Measurements from ENCODE around the gene REEP2.
"Not testable (repeated sequence)": the region's sequence is repeated elsewhere in the genome, so short reads cannot be mapped to it uniquely, and the experiment has no call there.

Gene REEP2

DNA sequence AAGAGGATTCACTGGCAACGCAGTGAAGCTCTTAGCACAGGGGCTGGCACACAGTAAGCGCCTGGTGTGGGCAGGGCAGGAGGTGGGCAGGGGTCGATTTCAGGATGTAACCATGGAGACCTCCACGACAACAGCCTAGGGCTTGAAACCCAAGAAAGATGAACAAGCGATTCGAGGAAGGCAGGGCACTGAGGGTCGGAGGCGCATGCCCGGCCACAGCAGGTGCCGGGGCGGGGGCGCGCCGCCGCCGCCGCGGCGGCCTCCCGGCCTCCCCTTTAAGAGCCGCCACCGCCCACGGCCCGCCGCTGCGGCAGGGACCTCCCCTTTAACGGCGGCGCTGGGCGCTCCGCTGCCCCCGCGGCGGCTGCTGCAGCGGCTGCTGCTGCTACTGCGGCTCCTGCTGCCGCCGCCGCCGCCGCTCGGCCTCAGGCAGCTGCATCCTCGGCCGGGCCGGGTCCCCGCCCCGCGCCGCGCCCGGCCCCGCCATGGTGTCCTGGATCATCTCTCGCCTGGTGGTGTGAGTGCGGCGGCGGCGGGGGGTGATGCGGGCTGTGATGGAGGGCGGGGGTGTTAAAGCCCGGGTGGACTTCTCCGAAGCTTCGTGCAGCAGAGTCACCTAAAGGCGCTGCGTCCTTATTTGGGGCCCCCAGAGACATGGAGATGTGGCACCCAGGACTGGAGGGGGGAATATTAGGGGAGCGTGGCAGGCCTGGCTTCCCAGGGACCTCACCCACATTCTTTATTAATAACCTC is at the start of gene REEP2:
Gene REEP2, plus strand, starts transcription at position 334 of the 753 bp plus-strand sequence. Its CDS starts 152 bp downstream, at position 486.
- peak; percentile 82 for DNase-seq

DNA sequence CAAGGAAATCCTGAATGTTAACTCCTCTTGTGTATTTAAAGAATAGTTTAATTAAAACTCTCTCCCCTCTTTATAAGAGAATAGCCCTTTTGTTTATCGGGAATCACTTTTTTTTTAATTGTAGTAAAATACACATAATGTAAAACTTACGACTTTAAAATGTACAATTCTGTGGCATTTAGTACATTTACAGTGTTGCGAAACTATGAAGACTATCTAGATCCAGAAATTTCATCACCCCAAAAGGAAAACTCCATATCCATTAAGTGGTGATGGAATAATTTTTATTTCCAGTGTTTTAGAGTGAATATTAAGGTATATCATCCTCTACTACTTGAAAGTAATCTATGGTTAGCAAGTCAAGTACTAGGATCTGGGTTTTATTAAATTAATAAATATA is 49.5 kb upstream of the REEP2 start:
- no peak for DNase-seq

- DNase-seq = not testable (repeated sequence)
These were observed 48.9 kb upstream of the REEP2 start for GRCh38 chr5:138389911-138390310.

DNA sequence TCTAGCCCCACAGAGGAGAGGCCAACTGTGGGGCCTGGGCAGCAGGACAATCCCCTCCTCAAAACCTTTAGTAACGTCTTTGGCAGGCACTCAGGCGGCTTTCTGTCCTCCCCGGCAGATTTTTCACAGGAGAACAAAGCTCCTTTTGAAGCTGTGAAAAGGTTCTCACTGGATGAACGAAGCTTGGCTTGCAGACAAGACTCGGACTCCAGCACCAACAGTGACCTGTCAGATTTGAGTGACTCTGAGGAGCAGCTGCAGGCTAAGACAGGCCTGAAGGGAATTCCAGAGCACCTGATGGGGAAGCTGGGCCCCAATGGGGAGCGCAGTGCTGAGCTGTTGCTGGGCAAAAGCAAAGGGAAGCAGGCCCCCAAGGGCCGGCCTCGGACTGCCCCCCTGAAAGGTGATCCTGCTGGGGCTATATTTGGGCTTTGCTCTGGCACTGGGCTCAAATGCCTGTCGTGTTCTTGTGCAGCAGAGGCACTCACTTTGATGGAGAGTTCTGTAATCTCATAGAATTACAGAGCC is 46.9 kb upstream of the REEP2 start:
- no peak for DNase-seq

GRCh38 chr5:138402640-138403039 is 36.2 kb upstream of the REEP2 start:
- DNase-seq = no peak

DNA sequence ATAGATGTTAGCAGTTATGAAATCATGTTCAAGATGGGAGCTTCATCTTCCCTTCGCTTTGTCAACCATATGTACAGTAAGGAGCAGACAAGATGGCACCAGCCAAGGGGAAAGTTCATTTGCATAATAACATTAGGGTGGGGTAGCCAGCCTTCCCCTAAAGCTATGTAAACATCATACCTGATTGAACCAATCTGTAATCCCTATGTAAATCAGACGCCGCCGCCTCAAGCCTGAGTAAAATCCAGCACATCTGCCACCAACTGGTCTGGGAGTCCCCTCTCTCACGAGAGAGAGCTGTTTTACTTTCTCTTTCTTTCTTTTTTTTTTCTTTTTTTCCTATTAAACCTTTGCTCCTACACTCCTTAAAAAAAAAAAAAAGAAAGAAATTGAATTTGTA is 30.8 kb upstream of the REEP2 start:
- DNase-seq = peak; percentile 32

DNA sequence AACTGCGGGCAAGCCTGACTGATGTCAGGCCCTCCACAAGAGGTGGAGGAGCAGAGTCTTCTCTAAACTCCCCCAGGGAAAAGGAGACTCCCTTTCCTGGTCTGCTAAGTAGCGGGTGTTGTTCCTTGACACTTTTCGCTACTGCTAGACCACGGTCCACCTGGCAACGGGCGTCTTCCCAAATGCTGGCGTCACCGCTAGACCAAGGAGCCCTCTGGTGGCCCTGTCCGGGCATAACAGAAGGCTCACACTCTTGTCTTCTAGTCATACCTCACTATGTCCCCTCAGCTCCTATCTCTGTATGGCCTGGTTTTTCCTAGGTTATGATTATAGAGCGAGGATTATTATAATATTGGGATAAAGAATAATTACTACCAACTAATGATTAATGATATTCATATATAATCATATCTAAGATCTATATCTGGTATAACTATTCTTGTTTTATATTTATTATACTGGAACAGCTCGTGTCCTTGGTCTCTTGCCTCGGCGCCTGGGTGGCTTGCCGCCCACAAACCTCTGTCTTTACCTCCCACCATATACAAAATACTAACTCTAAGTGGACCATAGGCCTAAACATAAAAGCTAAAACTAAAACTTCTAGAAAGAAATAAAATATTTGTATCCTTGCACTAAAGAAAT is 27.7 kb upstream of the REEP2 start:
- DNase-seq = peak; percentile 52

GRCh38 chr5:138418444-138418843 is 20.4 kb upstream of the REEP2 start:
- no peak for DNase-seq

DNA sequence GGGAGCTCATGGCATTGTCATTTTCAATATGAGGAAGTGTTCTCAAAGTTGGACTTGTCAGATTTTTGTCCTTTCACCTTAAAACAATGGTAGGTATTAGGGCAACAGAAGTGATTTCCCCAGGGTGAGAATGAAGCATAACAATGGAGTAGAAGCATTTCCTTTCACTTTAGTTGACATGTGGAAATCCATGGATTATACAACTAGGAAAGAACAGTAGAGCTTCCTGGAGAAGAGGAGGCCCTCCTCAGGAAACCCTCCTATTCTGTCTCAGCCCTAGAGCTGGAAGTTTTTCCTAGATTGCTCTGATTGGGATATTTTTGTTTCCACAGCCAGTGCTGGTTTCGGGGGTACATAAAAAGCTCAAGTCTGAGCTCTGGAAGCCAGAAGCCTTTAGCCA is 13.8 kb upstream of the REEP2 start:
- DNase-seq = no peak

DNA sequence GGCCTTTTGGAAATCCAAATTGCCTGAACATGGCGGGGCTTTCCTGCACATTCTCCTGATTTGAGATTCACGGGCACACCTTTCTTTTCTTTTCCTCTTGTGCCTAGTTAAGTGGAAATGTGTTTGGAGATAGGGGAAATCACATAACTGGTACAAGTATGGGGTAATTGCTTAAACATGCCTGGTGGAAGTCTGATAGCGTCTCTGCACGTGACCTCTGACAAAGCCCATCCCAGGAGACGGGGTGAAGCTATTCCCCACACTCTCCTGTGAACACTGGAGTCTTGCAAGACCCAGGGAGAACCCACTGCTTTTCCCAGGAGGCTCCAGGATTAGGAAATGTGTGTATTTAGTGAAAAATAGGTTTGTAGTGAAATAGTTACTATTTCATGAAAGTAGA is 2.9 kb upstream of the REEP2 start:
- DNase-seq = no peak

DNA sequence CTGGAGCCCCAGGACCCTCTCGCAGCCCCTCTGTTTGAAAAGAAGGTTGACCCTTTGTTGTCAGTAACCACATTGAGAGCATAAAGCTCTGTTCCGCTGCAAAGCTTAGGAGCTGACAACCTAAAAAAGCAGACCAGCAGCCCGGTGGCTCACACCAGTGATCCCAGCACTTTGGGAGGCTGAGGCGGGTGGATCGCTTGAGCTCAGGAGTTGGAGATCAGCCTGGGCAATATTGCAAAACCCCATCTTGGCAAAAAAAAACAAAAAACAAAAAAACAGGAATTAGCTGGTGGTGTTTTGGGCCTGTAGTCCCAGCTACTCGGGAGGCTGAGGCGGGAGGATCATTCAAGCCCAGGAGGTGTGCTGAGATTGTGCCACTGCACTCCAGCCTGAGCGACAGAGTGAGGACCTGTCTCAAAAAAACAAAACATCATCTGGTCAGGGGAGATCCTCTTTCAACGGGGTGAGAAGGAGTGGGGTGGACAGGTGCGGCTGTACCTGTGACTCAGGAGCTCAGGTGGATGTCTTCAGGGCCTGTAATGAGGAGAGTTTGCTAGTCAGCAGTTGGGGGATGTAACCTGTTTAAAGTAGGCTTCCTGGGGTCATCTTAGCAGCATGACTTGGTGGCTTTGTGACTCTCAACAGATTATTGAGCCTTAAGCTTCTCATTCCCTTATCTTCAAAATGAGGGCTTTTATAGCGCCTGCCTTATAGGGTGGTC is 694 bp upstream of the REEP2 start:
- no peak for DNase-seq

DNA sequence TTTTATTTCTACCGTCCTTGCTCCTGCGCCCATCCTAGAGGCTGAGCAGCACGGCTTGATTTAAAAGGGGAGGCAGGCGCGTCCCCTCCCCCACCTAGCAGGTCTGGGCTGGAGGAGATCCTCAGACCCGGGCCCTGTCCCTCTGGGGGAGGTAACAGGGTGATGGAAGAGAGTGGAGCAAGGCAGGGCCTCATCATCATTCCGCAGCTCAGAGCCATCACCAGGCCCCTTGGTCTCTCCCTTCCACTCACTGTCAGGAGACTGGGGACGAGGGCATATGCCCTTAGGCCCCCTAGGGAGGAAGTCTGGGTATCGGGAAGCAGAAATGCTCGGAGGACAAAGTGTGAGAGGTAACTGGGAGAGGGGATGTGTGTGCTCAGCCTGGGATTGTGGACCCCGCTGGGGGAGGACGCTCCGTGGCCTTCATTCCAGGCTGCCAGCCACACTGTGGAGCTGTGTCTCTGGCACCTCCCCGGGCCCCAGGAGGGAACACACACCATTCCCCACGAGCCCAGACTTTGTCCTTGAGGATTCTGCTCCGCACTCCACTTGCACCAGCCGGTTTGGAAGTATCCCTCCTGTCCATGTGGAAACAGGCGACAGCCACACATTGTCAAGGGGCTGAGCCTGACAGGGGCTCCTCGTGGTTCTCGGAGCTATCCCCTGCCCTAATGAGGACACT is 761 bp downstream of the REEP2 start:
- DNase-seq = no peak

- DNase-seq = no peak
These were observed 1.6 kb downstream of the REEP2 start for GRCh38 chr5:138440159-138441073.

GRCh38 chr5:138441221-138441620 is 2.4 kb downstream of the REEP2 start:
- DNase-seq = no peak

- DNase-seq = no peak
These were observed 5.4 kb downstream of the REEP2 start for GRCh38 chr5:138444078-138444773.

GRCh38 chr5:138444774-138445546 is 6.1 kb downstream of the REEP2 start:
- DNase-seq = no peak

DNA sequence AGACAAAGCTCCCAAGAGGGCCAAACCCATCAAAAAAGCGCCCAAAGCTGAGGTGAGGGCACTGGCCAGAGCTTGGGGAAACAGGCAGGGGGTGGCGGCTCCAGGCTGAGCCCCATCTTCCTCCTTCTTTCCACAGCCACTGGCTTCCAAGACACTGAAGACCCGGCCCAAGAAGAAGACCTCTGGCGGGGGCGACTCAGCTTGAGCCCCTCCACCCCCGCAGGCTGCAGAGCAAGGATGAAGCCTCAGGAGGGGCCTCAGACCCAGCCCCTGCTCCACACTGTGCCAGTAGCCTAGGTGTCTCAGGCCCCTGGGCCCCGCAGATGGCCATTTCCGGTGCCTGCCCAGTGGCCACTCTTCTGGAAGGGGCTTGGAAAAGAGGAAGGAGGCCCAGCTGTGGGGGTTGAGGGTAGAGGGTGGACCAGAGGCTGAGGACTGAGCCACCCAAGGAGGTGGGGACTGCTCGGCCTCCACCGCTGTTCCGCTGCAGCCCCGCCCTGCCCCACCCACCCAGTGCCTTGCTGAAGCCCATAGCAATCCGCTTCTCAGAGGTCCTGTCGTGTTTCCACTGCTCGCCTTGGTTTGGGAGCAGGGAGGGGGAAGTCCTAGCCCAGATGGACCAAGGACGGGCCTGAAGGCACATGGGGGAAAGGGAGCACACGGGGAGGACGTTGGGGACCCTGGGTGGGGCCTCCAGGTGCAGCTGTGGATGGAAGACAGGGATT is 6.9 kb downstream of the REEP2 start:
- no peak for DNase-seq

- DNase-seq = no peak
These were observed 9.2 kb downstream of the REEP2 start for GRCh38 chr5:138448070-138448469.

DNA sequence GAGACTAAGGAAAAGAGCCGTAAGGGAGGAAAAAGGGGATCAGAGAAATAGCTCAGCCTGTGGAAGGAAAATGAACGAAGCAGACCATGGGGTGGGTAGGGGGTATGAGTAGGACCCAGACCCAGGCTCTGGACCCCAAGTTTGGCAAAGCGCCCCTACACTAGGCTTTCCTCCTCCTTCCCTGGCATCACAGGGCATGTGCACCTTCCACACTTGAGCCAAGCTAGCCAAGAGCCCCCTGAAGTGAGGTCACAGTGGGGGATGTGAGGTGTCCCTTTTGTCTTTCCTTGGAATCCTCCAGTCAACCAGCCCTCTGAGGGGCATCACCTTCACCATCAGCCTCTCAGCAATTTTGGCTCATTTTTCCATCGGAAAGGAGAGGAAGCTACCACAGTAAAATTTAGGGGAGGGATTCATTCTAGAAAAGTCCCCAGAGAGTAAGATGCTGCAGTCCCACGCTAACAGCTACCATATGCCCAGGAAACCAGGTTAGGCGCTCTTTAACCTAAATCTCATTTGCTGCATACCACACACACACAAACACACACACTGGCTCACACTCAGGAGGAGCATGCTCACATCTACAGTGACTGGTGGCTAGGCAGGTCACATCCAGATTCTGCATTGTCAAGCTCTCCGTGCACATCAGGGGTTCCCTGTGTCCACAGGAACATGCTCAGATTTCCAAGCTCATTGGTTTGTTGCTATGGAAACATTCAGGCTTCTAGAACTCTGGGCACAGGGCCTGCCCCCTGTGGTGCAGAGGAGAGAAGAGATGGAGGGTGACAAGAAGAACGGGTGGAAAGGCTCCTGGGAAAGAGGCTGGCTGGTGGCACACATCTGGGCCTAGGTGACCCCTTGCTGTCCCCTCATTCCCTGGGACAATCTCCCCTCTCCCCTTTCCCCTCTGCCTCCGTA is 9.9 kb downstream of the REEP2 start:
- DNase-seq = no peak

Data from activated CD4-positive, alpha-beta T cell treated with anti-CD3 and anti-CD28 coated beads for 48 hours (primary cell).